Measurements from ENCODE around the gene WIZ. TPM values are rescaled to one million over a fixed set of nuclear protein-coding genes. Genes with fewer than 3 reads are reported as not detected.

The WIZ gene
- total and polyA plus RNA-seq, 2 of the 4 experiments (the other 2 are of a cell fraction) = 0.90 to 27.1 TPM

- H3K4me3 ChIP-seq (ENCODE audit: insufficient read depth, low read depth, low read length) = no peak overlapping the region
- no peak overlapping the region for H2BK5ac ChIP-seq (ENCODE audit: low read depth, low read length, poor library complexity, severe bottlenecking)
- dilution Hi-C loops (cut with HindIII; ENCODE audit: low sequenced_read_pairs, unreplicated experiment) = no loop called here
- H2AK9ac ChIP-seq (replicated peaks; ENCODE audit: low read depth, low read length, poor library complexity) = no peak overlapping the region
- no peaks in the 10 kb centered on the region for H3K9me3 ChIP-seq (ENCODE audit: control insufficient read depth, insufficient read depth, low read length)
- no peak overlapping the region for H2BK120ac ChIP-seq (ENCODE audit: low read depth, low read length)
- H3K27ac ChIP-seq (ENCODE audit: insufficient read depth, low read length) = no peak overlapping the region
- peaks cover 10% of the 10 kb centered on the region for H3K9me1 ChIP-seq (ENCODE audit: insufficient read depth, low read length)
- no peak overlapping the region for H2BK20ac ChIP-seq (ENCODE audit: low read depth, low read length)
- H3K9ac ChIP-seq (ENCODE audit: low read depth, low read length) = no peak overlapping the region
- H4K91ac ChIP-seq (ENCODE audit: insufficient read depth, low read depth, low read length) = no peak overlapping the region
- no peak overlapping the region for H2BK15ac ChIP-seq (ENCODE audit: low read depth, low read length)
- ChIA-PET CTCF (no interaction called here), POLR2A (ENCODE audit: unreplicated experiment) (no interaction called here)
- no peak for TF ChIP-seq BHLHE40 (IDR thresholded peaks at IDR 0.05; ENCODE audit: low read depth, low read length)
- no peak for TF ChIP-seq SMC3 (IDR thresholded peaks at IDR 0.05; ENCODE audit: low read depth, low read length)
- no peak for TF ChIP-seq MAZ (IDR thresholded peaks at IDR 0.05; ENCODE audit: borderline replicate concordance, low read depth, low read length)
- no peak overlapping the region for H3K4me2 ChIP-seq (ENCODE audit: low read depth, low read length)
- DNase-seq (no peak), ATAC-seq (ENCODE audit: low read depth) (no peak)
- no peaks in the 10 kb centered on the region for H4K20me1 ChIP-seq (ENCODE audit: insufficient read depth, low read length)
- H3K23ac ChIP-seq (ENCODE audit: low read depth, low read length) = no peak overlapping the region
- H3K79me1 ChIP-seq (ENCODE audit: low read depth in 1 of 2, low read length in 2 of 2) = peaks cover 0 to 6% of the 10 kb centered on the region in 2 experiments; a peak in 1 of 4 replicates
- no peak overlapping the region for H3K18ac ChIP-seq (ENCODE audit: low read depth, low read length)
- no peak overlapping the region for H4K5ac ChIP-seq (ENCODE audit: low read depth, low read length)
- no peaks in the 10 kb centered on the region for H3K4me1 ChIP-seq (ENCODE audit: control insufficient read depth, insufficient read depth, low read length)
- no peak overlapping the region for H2AK5ac ChIP-seq (ENCODE audit: low read depth, low read length)
- no peak overlapping the region for H3K56ac ChIP-seq (ENCODE audit: extremely low read depth, insufficient read depth, low read length)
- no peaks in the 10 kb centered on the region for H3K27me3 ChIP-seq (ENCODE audit: control insufficient read depth, insufficient read depth, low read length)
- H3K4ac ChIP-seq (ENCODE audit: low read depth, low read length) = no peak overlapping the region
- intact Hi-C loops (cut with micrococcal nuclease) = no loop called here
- in situ Hi-C loops (cut with MboI; ENCODE audit: low sequenced_read_pairs) = loop anchor here (25.0 kb wide), 1 partner anchor 884 kb away; the partner anchor contains the start of gene NDUFB7
- 85% methylated on average over 3 of the region's 7 CpGs; no CpG with 5 or more reads in 1 of the 2 experiments for WGBS, 2 experiments (ENCODE audit: extremely low coverage in 2 of 2, insufficient read length in 1 of 2)
- BruUV-seq (replicated peaks) = no TSS peak
- H2AFZ ChIP-seq (replicated peaks; ENCODE audit: low read length, poor library complexity) = no peak overlapping the region
- no peak overlapping the region for H3K14ac ChIP-seq (replicated peaks; ENCODE audit: low read depth, low read length)
- H3K36me3 ChIP-seq (ENCODE audit: control insufficient read depth, insufficient read depth, low read length) = peaks cover 8% of the 10 kb centered on the region; the same call in 1 of the 2 replicates
- H4K8ac ChIP-seq (ENCODE audit: low read depth in 2 of 2, low read length in 2 of 2) = no peak overlapping the region
Observed at GRCh38 chr19:15445807-15446376, 3.9 kb downstream of the WIZ start.

All from IMR-90 (cell line).